Left cardiac atrium (tissue), 4 donors: ENCODE results near the gene CRYBG1. TPM values are rescaled to one million over a fixed set of nuclear protein-coding genes. Genes with fewer than 3 reads are reported as not detected.

Experiments used
- ATAC-seq, 2 donors: fragments of 200-7000 bp; cut with Tn5 transposase; one replicate each; pipeline ENCODE4 v1.9.1; 2020; ENCODE audit warnings: mild to moderate bottlenecking in 2 of 2, moderate library complexity in 2 of 2
- DNase-seq: peaks from one replicate; pipeline ENCODE4 v3.0.0-alpha.2; 2020
- intact Hi-C, 2 donors: fragments of 100-400 bp; cut with DNase I; formaldehyde crosslinking; loops; one replicate each; pipeline versions ENCODE4 v1.14.1 to v1.15.1; 2022 to 2023
- total RNA-seq, 2 donors: library from RNA; stranded (reverse); fragmentation: NEBNext Ultra II Directional; extraction: Animal tissue kit (Norgen Biotek cat#: 25700); gene quantifications; one replicate each; pipeline ENCODE4 v1.2.1, GENCODE V29; 2021
- donor health status: DM: no; HTN: yes; CAD: no.
- donor health status: DM: no; HTN: yes; CAD: no; lungs with severe emphysema.
- donor health status: DM: yes; HTN: yes; CAD: no.
- donor health status: Dilated cardiomyopathy.

CRYBG1 gene
- total RNA-seq, 2 donors from 2014 or later: 3.5 to 5.6 TPM

- ATAC-seq (no peak), DNase-seq (no peak)
- intact Hi-C loops: no loop called here
Measured at GRCh38 chr6:106413722-106414121, 53.2 kb downstream of the CRYBG1 start.

- no peak for DNase-seq
- intact Hi-C loops: no loop called here
Measured at GRCh38 chr6:106415921-106416320, 55.4 kb downstream of the CRYBG1 start.

GRCh38 chr6:106417572-106418147, 57.1 kb downstream of the CRYBG1 start:
- no peak for DNase-seq
- intact Hi-C loops: no loop called here
- ATAC-seq: no peak

More at GRCh38 chr6:106415921-106416320, 55.4 kb downstream of the CRYBG1 start:
- no peak for ATAC-seq

- intact Hi-C loops: no loop called here
- no peak for DNase-seq
Measured at GRCh38 chr6:106419900-106420613, 59.5 kb downstream of the CRYBG1 start.

DNA sequence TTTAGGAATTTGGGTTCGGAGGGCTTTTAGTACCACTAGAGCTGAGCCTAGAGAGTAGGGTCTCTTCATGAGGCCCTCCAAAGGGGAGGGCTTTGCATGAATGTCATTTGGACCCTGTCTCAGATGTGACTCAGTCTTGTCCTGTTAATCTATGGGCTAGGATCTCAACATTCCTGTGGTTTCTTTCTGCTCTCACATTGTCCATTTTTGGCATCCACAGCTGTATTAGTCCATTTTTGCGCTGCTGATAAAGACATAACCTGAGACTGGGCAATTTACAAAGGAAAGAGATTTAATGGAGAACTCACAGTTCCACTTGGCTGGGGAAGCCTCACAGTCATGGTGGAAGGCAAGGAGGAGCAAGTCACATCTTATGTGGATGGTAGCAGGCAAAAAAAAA, 61.0 kb downstream of the CRYBG1 start:
- DNase-seq: no peak
- no peak for ATAC-seq
- intact Hi-C loops: no loop called here

More at GRCh38 chr6:106419900-106420613, 59.5 kb downstream of the CRYBG1 start:
- no peak for ATAC-seq

- intact Hi-C loops: no loop called here
- DNase-seq: no peak
- ATAC-seq: no peak
Measured at GRCh38 chr6:106422534-106422933, 62.0 kb downstream of the CRYBG1 start.

- ATAC-seq (no peak), DNase-seq (no peak)
- intact Hi-C loops: no loop called here
Measured at GRCh38 chr6:106425382-106425781, 64.9 kb downstream of the CRYBG1 start.

DNA sequence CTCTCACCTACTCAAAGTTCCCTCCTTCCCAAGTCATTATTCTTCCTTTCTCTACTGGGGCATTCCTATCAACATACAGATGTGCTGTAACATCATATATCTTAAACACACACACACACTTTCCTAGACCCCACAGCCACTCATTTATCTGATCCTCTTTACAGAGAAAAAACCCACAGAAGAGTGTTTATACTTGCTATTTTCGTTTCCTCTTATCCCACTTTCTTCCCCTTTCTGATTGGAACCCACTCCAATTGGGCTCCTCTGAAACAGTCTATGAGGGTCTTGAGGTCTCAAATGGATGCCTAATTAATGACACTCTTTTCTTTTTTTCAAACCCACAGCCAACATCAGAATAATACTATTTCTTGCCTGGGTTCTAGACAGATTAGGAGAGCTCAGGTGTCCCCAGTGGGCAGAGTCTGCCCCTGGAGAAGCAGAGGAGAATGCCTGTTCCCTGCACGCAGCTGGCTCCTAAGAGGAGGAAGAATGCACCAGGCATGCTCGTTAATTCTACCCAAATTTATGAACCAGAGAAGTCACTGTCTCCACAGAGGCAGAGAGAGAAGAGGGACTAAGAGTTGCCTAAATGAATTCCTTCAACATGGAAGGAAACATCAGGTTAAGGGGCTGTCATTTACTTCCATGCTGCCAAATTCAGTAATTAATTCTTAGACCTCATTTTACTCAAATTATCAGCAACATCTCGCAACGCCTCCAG, 65.9 kb downstream of the CRYBG1 start:
- ATAC-seq (no peak), DNase-seq (no peak)
- intact Hi-C loops: no loop called here

DNA sequence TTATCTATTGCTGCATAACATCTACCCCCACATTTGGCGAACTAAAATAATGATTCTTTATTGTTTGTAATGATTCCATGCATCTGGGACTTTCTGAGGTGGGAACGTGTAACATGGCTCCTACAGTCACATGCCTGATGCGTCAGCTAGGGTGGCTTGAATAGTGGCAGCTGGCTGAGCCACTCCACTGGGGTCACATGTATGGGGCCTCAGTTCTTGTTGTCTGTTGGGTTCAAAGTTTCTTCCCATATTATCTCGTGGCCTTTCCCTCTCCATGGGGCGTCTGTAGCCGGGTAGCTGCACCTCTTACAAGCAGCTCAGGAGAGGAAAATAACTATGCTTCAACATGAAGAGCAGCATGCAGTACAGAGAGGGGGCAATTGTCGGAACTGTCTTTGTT, 69.9 kb downstream of the CRYBG1 start:
- intact Hi-C loops: no loop called here
- ATAC-seq (no peak), DNase-seq (no peak)

- intact Hi-C loops: no loop called here
- ATAC-seq (no peak), DNase-seq (no peak)
Measured at GRCh38 chr6:106431405-106431804, 70.9 kb downstream of the CRYBG1 start.

GRCh38 chr6:106431972-106432371, 71.5 kb downstream of the CRYBG1 start:
- DNase-seq (no peak), ATAC-seq (no peak)
- intact Hi-C loops: no loop called here

DNA sequence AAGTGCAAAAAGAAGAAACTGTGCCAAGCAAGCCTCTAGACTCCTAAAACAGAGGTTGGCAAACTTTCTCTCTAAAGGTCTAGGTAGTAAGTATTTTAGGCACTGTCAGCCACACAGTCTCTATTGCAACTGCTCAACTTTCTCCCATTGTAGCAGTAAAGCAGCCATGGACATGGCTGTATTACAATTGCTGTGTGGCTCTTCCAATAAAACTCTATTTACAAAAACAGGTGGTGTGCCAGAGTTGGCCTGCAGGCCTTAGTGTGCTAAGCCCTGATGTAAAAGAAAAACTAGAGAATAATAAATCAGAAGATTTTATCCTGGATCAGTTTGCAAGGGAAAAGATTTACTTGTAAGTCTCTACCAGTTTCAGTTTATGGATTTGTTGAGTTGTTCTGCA, 74.0 kb downstream of the CRYBG1 start:
- intact Hi-C loops: no loop called here
- no peak for ATAC-seq
- DNase-seq: no peak

- DNase-seq: no peak
- no peak for ATAC-seq
- intact Hi-C loops: no loop called here
Measured at GRCh38 chr6:106439459-106439858, 78.9 kb downstream of the CRYBG1 start.

DNA sequence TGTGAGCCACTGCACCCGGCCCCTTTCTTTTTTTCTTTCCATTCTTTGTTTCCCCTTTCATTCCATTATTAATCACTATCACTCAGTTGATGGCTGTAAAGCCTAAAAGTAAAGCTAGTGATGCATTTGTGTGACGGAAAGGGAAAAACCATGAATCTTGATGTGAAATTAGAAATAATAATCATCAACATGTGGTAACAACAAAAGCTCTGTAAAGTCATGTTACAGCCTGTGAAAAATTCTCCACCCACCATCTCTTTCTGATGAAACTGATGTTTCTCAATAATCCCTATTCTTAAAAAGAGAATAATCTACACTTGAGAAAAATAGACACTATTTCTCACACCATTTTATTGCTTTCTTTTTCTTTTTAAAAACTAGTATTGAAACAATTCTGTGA, 80.0 kb downstream of the CRYBG1 start:
- ATAC-seq (no peak), DNase-seq (no peak)
- intact Hi-C loops: no loop called here

DNA sequence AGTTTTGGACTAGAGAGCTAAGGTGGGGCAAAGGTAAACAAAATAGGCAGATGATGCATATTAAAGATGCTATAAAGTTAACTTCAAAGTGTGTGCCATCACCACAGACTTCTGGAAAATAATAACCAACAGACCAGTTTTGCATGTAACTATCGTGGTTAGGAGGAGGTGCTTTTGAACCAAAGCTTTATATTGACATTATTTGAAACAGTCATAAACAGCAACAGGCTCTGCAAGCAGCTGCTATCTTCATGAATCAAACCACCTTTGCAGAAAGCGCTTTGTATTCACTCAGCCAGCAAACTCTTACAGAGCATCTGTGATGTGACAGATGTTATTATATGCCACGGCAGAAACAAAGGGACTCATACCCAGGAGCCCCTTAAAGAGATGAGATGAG, 81.9 kb downstream of the CRYBG1 start:
- DNase-seq (no peak), ATAC-seq (no peak)
- intact Hi-C loops: no loop called here

DNA sequence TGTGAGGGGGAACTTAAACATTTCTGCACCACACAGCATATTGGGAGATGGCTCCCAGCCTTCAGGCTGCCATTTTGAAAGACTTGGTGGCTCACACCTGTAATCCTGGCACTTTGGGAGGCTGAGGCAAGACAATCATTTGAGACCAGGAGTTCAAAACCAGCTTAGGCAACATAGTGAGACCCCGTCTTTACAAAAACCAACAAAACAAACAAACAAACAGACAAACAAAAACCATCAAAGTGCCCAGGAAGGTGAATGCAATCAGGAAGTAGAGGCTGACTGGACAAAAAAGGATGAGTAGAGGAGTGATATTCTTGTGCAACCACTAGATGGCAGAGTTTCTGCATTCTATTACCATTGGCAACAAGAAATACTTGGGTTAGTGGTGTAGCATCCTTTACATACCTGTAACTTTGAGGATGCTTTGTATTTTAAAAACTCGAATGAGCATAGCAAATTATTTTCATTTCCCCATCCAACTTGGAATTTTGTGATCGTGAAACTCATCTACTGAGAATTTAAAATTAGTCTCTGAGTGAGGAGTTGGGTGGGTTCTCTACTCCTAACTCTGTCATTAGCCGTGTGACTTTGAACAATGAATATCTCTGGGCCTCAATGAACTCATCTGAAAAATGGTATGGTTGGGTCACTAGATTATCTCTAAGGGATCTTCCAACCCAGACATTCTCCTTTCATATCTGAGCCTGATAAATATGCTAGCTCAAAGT, 84.4 kb downstream of the CRYBG1 start:
- intact Hi-C loops: loop anchor here (2.0 to 5.0 kb wide), 3 partner anchors 122 to 534 kb away; no protein-coding TSS in a partner anchor
- peak; percentile 70 to 73 for ATAC-seq
- no peak for DNase-seq

DNA sequence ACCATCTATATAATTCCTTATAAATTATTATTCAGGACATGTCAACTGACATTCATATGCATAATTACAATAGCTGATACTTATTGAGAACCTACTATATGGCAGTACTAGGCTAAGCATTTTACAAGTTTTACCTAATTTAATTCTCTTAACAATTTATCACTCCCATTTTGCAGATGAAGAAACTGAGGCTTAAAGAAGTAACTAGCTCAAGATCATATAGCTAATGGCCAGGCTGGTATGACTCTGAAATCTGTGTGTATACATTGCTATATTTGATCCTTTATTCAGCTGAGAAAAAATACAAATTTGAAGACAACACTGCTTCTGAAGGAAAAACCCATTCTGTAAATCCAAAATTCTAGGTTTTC, 85.0 kb downstream of the CRYBG1 start:
- intact Hi-C loops: loop anchor here (2.0 to 5.0 kb wide), 3 partner anchors 121 to 533 kb away; no protein-coding TSS in a partner anchor
- ATAC-seq (no peak), DNase-seq (no peak)

GRCh38 chr6:106446287-106446885, 85.9 kb downstream of the CRYBG1 start:
- intact Hi-C loops: loop anchor here in 1 of 2 donors (5.0 kb wide), 1 partner anchor 121 kb away; no protein-coding TSS in a partner anchor
- ATAC-seq (no peak), DNase-seq (no peak)

DNA sequence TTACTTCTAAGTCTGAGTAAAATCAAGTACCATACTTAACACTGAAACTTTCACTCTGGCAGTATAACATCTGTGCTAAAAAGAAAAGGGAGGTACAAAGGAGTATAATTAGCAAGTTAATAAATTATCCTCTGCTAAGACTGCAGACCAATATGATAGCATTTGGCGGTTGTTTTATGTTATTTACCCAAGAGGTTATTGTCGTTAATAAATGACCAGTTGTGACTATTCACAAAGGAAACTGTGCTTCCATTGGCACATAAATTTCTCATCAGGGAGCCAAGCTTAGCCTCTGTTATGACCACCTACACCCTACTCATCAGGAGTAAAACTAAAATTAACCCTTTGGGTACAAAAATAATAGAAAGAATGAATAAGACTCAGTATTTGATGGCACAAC, 86.5 kb downstream of the CRYBG1 start:
- intact Hi-C loops: loop anchor here in 1 of 2 donors (5.0 kb wide), 1 partner anchor 120 kb away; no protein-coding TSS in a partner anchor
- ATAC-seq: no peak
- DNase-seq: no peak
